OCI-LY7 (cell line): ENCODE measurements around the gene METTL14. TPM values are rescaled to one million over a fixed set of nuclear protein-coding genes. Genes with fewer than 3 reads are reported as not detected.

Experiments
- BruUV-seq: library from RNA; stranded (reverse); fragments of 400-500 nt; replicated peaks from 2 replicates; lab custom pipeline; 2021; lab: Mats Ljungman, UMichigan
- CTCF ChIA-PET: fragments of 300-600 bp; sonication (Branson Sonifier 250); formaldehyde crosslinking; loops from one replicate; lab custom pipeline; 2022; ENCODE audit warnings: antibody characterized with exemption; ENCODE audit not compliant: unreplicated experiment; lab: Charles Lee
- POLR2A ChIA-PET: fragments of 300-600 bp; sonication (Branson Sonifier 250); formaldehyde crosslinking; loops from one replicate; lab custom pipeline; 2022; ENCODE audit warnings: antibody characterized with exemption; lab: Charles Lee
- DNase-seq: peaks from one replicate; pipeline ENCODE4 v3.0.0-alpha.2; 2015; ENCODE audit warnings: low spot score
- H2AFZ ChIP-seq: fragments of 200-600 bp; sonication (generic), shearing (Covaris generic); 2 replicates; pipeline ENCODE4 v1.6.1; 2014; ENCODE audit warnings: mild to moderate bottlenecking, antibody characterized with exemption, low read length, moderate library complexity
- H3K27ac ChIP-seq: fragments of 200-600 bp; sonication (generic); 2 replicates; pipeline ENCODE4 v1.5.1; 2014; ENCODE audit warnings: mixed run types, low read depth, mild to moderate bottlenecking, moderate library complexity, low read length, inconsistent platforms; ENCODE audit not compliant: poor library complexity, severe bottlenecking
- H3K36me3 ChIP-seq: fragments of 200-600 bp; sonication (generic); 2 replicates; pipeline ENCODE4 v1.6.1; 2014; ENCODE audit warnings: mild to moderate bottlenecking, antibody characterized with exemption, low read length, moderate library complexity, mixed read lengths; ENCODE audit not compliant: insufficient read depth
- H3K4me1 ChIP-seq: fragments of 200-600 bp; sonication (generic); 2 replicates; pipeline ENCODE4 v1.5.1; 2014; ENCODE audit warnings: mild to moderate bottlenecking, low read length; ENCODE audit not compliant: insufficient read depth, poor library complexity, severe bottlenecking
- H3K4me2 ChIP-seq: fragments of 200-600 bp; sonication (generic); 2 replicates; pipeline ENCODE4 v1.6.1; 2014; ENCODE audit warnings: mild to moderate bottlenecking, low read length
- H3K4me3 ChIP-seq: fragments of 200-600 bp; sonication (generic); 2 replicates; pipeline ENCODE4 v1.5.1; 2014; ENCODE audit warnings: mild to moderate bottlenecking, low read depth, low read length; ENCODE audit not compliant: poor library complexity, severe bottlenecking
- H3K79me2 ChIP-seq: fragments of 200-600 bp; sonication (generic); 2 replicates; pipeline ENCODE4 v1.6.1; 2016; ENCODE audit warnings: low read depth, mild to moderate bottlenecking, low read length, moderate library complexity, mixed read lengths; ENCODE audit not compliant: insufficient read depth
- H3K9me2 ChIP-seq: fragments of 200-600 bp; sonication (generic); 2 replicates; pipeline ENCODE4 v1.6.1; 2016; ENCODE audit warnings: mild to moderate bottlenecking, low read length, mixed read lengths; ENCODE audit not compliant: insufficient read depth
- H3K9me3 ChIP-seq: fragments of 200-600 bp; sonication (generic); 2 replicates; pipeline ENCODE4 v1.6.1; 2014; ENCODE audit warnings: mild to moderate bottlenecking, mixed run types, low read length, mixed read lengths
- H4K20me1 ChIP-seq: fragments of 200-600 bp; sonication (generic); 2 replicates; pipeline ENCODE4 v1.6.1; 2014; ENCODE audit warnings: mild to moderate bottlenecking, antibody characterized with exemption, low read length, moderate library complexity, mixed read lengths; ENCODE audit not compliant: insufficient read depth
- EZH2phosphoT487 ChIP-seq: fragments of 200-600 bp; sonication (generic); IDR thresholded peaks from 2 replicates; pipeline ENCODE4 v1.6.1; 2018; ENCODE audit warnings: low read depth, borderline replicate concordance, mild to moderate bottlenecking, mixed run types, antibody characterized with exemption, low read length, moderate library complexity, mixed read lengths
- intact Hi-C: fragments of 100-400 bp; cut with micrococcal nuclease; formaldehyde crosslinking; loops from one replicate; pipeline ENCODE4 v1.10.0; 2022; ENCODE audit not compliant: unreplicated experiment
- small RNA-seq: library from RNA; depleted of rRNA; stranded (forward); fragments of <200 nt; gene quantifications from one replicate; pipeline ENCODE3, GENCODE V24; 2014
- total RNA-seq, 2 experiments: library from RNA; depleted of rRNA in 1 of 2; stranded (reverse); fragments of >200 nt in 1 of 2; shearing (Covaris generic) in 1 of 2; gene quantifications; 2 replicates each; pipeline ENCODE4 v1.2.3, GENCODE V29; 2014 to 2022

METTL14 gene
- total RNA-seq, 2 experiments from 2014 or later, result 17.5 to 41.7 TPM

- Histone ChIP-seq H3K9me3 (no peaks in the 10 kb centered on the region), H3K36me3 (peaks cover 46% of the 10 kb centered on the region), H3K4me1 (peaks cover 47% of the 10 kb centered on the region), H3K27ac (no peak overlapping the region), H3K79me2 (peaks cover 26% of the 10 kb centered on the region; the same call in 1 of the 2 replicates), H2AFZ (no peak overlapping the region), H4K20me1 (no peaks in the 10 kb centered on the region), H3K4me3 (no peak overlapping the region), H3K9me2 (no peaks in the 10 kb centered on the region), H3K4me2 (no peak overlapping the region)
- POLR2A ChIA-PET, result interaction anchor here (0.6 to 2.2 kb wide), 4 partner anchors 8 to 357 kb away, joined by 3 to 9 read pairs (median 4); no protein-coding TSS in a partner anchor
- no peak for TF ChIP-seq EZH2phosphoT487
- BruUV-seq, result no TSS peak
- no peak for DNase-seq
- intact Hi-C loops, result loop anchor here (5.0 to 10.0 kb wide), 2 partner anchors 449 to 478 kb away; partner anchors contain the start of gene USP53
- CTCF ChIA-PET, result no interaction called here
Observed at GRCh38 chr4:118762730-118763477, 77.7 kb downstream of the METTL14 start.

Small RNA genes within 50 kb of the gene (small RNA-seq; reads per million reads assigned to genes)
- not detected for gene SEPT14P4

Other genes with a start within 250 kb of the METTL14 start
- 10.7 and 15.1 TPM in 2 replicates for gene SEC24D, start 150.7 kb downstream of the METTL14 start, total RNA-seq (2014; rRNA removed; shearing (Covaris generic))
- gene SEC24D, start 150.7 kb downstream of the METTL14 start, total RNA-seq (2022), result 54.0 and 56.1 TPM in 2 replicates
- 0.19 and 0.31 TPM in 2 replicates for gene SYNPO2, start 203.5 kb downstream of the METTL14 start, total RNA-seq (2014; rRNA removed; shearing (Covaris generic))
- gene SYNPO2, start 203.5 kb downstream of the METTL14 start, total RNA-seq (2022), result 0.11 and 0.15 TPM in 2 replicates